Lung microvascular endothelial cell (primary cell): ENCODE measurements around the gene CNNM1. TPM values are rescaled to one million over a fixed set of nuclear protein-coding genes. Genes with fewer than 3 reads are reported as not detected.
A peak's percentile ranks its signal among the peaks of the same experiment; 100 is the strongest.

Experiments used
- DNase-seq, 2 donors: peaks; one replicate each; pipeline versions ENCODE4 v3.0.0 to v3.0.0-alpha.2; 2010; ENCODE audit warnings: low read depth in 2 of 2
- total RNA-seq: library from RNA; depleted of rRNA; stranded (reverse); fragments of >200 nt; gene quantifications from 2 replicates; pipeline ENCODE4 v1.2.1, GENCODE V29; 2014

CNNM1 gene
- total RNA-seq, 1 donor from 2014 or later = not detected

GRCh38 chr10:99337311-99337811 is 8.2 kb downstream of the CNNM1 start:
- no peak for DNase-seq

GRCh38 chr10:99337901-99338300 is 8.7 kb downstream of the CNNM1 start:
- no peak for DNase-seq

- no peak for DNase-seq
These were observed 9.9 kb downstream of the CNNM1 start for GRCh38 chr10:99339077-99339476.

- no peak for DNase-seq
These were observed 10.4 kb downstream of the CNNM1 start for GRCh38 chr10:99339563-99340047.

GRCh38 chr10:99340650-99341049 is 11.5 kb downstream of the CNNM1 start:
- no peak for DNase-seq

- DNase-seq = no peak
These were observed 12.1 kb downstream of the CNNM1 start for GRCh38 chr10:99341248-99341647.

- DNase-seq = no peak
These were observed 12.8 kb downstream of the CNNM1 start for GRCh38 chr10:99341860-99342490.

GRCh38 chr10:99343262-99343661 is 14.1 kb downstream of the CNNM1 start:
- DNase-seq = no peak

GRCh38 chr10:99344715-99345114 is 15.6 kb downstream of the CNNM1 start:
- no peak for DNase-seq

- DNase-seq = no peak
These were observed 16.2 kb downstream of the CNNM1 start for GRCh38 chr10:99345350-99345749.

GRCh38 chr10:99346247-99346646 is 17.1 kb downstream of the CNNM1 start:
- no peak for DNase-seq

GRCh38 chr10:99347672-99348071 is 18.5 kb downstream of the CNNM1 start:
- DNase-seq = no peak

GRCh38 chr10:99353182-99353581 is 24.0 kb downstream of the CNNM1 start:
- no peak for DNase-seq

GRCh38 chr10:99357691-99358090 is 28.5 kb downstream of the CNNM1 start:
- no peak for DNase-seq

- no peak for DNase-seq
These were observed 28.9 kb downstream of the CNNM1 start for GRCh38 chr10:99358101-99358500.

GRCh38 chr10:99360934-99361333 is 31.8 kb downstream of the CNNM1 start:
- no peak for DNase-seq

- no peak for DNase-seq
These were observed 35.0 kb downstream of the CNNM1 start for GRCh38 chr10:99364125-99364524.

GRCh38 chr10:99365311-99365710 is 36.2 kb downstream of the CNNM1 start:
- no peak for DNase-seq

- DNase-seq = peak in 1 of 2 donors; percentile 44
These were observed 36.6 kb downstream of the CNNM1 start for GRCh38 chr10:99365736-99366135.

- no peak for DNase-seq
These were observed 37.5 kb downstream of the CNNM1 start for GRCh38 chr10:99366666-99367065.

GRCh38 chr10:99368646-99369045 is 39.5 kb downstream of the CNNM1 start:
- DNase-seq = no peak

GRCh38 chr10:99369126-99369525 is 40.0 kb downstream of the CNNM1 start:
- DNase-seq = no peak

- no peak for DNase-seq
These were observed 40.4 kb downstream of the CNNM1 start for GRCh38 chr10:99369551-99369950.

GRCh38 chr10:99370993-99371392 is 41.8 kb downstream of the CNNM1 start:
- DNase-seq = peak; percentile 32 to 34
